Measurements from ENCODE around the gene C1orf174.

Gene C1orf174

DNA sequence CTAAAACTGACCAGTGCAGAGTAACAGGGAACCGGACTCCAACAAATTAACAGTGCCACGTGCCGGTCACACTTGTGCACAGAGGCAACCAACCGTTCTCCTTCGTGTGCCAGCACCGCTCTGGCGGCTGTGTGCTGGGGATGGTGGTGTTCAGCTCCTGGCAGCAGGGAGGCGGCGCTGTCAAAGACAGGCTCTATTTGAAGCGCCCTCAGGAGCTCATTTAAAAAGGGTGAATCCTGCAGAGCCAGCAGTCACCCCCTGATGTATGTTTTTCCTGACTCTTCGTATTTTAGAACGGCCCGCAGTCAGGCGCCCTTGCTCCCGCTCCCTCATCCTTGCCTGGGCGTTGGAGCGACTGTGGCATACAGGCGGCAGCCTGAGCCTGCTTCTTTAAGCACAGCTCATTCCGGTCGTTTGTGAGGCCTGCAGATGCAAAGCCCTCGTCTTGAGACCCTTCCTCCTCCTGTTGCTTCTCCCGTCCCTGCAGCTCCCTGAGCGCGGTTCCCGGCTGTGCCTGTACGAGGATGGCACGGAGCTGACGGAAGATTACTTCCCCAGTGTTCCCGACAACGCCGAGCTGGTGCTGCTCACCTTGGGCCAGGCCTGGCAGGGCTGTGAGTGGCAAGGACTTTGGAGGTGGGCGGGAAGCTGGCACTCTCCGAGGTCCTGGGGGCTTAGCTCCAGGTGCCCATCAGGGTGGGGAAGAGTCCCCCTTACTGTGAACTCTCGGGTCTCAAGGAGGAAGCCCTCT, 41.7 kb downstream of the C1orf174 start:
- Histone ChIP-seq H3K9ac (ENCODE audit: low read length) (peak overlapping the region; percentile 62), H3K4me2 (ENCODE audit: low read depth, low read length, poor library complexity, severe bottlenecking) (peak overlapping the region; percentile 73), H3K4me3 (ENCODE audit: insufficient read depth, low read length, poor library complexity, severe bottlenecking) (peak overlapping the region; percentile 58), H4K20me1 (ENCODE audit: low read depth, low read length) (no peaks in the 10 kb centered on the region), H3K27me3 (ENCODE audit: low read length) (no peaks in the 10 kb centered on the region), H3K9me2 (replicated peaks; ENCODE audit: insufficient read depth, low read length) (no peaks in the 10 kb centered on the region), H3K79me2 (ENCODE audit: insufficient read depth, low read length) (peaks cover 12% of the 10 kb centered on the region; the same call in 1 of the 2 replicates), H3K9me3 (ENCODE audit: insufficient read depth, low read length) (no peaks in the 10 kb centered on the region), H3F3A (ENCODE audit: insufficient read depth) (no peaks in the 10 kb centered on the region), H2AFZ (ENCODE audit: low read depth, low read length, severe bottlenecking) (no peak overlapping the region), H3K27ac (ENCODE audit: low read depth, low read length) (no peak overlapping the region), H3K36me3 (ENCODE audit: low read length) (no peaks in the 10 kb centered on the region)
- TF ChIP-seq EZH2phosphoT487 (conservative IDR thresholded peaks at IDR 0.05; ENCODE audit: low read length) (no peak), CTCF (IDR thresholded peaks at IDR 0.05; ENCODE audit: insufficient read depth, low read length, poor library complexity, severe bottlenecking) (no peak)

DNA sequence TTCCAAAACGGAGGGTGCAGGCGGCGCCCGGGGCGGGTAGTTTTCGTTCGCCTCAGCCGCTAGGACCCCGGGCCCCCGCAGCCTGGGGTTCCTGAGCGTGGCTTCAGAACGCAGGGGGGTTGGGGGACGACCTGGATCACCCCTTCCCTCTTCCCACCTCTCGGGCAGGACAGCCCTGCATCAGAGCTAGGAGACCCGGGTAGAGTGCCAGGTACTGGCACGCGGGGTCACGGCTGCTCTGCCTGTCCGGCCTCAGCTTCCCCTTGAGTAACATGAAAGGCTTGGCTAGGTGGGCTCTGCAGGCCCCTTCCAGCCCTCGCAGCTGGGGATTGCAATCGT, 42.3 kb downstream of the C1orf174 start:
- TF ChIP-seq CTCF (IDR thresholded peaks at IDR 0.05; ENCODE audit: insufficient read depth, low read length, poor library complexity, severe bottlenecking) (no peak), EZH2phosphoT487 (conservative IDR thresholded peaks at IDR 0.05; ENCODE audit: low read length) (no peak)
- H3K27me3 ChIP-seq (ENCODE audit: low read length) = no peaks in the 10 kb centered on the region
- no peaks in the 10 kb centered on the region for H3K36me3 ChIP-seq (ENCODE audit: low read length)
- H3K9ac ChIP-seq (ENCODE audit: low read length) = peak overlapping the region; percentile 62
- no peaks in the 10 kb centered on the region for H3K9me2 ChIP-seq (replicated peaks; ENCODE audit: insufficient read depth, low read length)
- peak overlapping the region; percentile 64 for H2AFZ ChIP-seq (ENCODE audit: low read depth, low read length, severe bottlenecking)
- H3K27ac ChIP-seq (ENCODE audit: low read depth, low read length) = peak overlapping the region; percentile 51
- peaks cover 12% of the 10 kb centered on the region; the same call in 1 of the 2 replicates for H3K79me2 ChIP-seq (ENCODE audit: insufficient read depth, low read length)
- peak overlapping the region; percentile 73 for H3K4me2 ChIP-seq (ENCODE audit: low read depth, low read length, poor library complexity, severe bottlenecking)
- H3K4me3 ChIP-seq (ENCODE audit: insufficient read depth, low read length, poor library complexity, severe bottlenecking) = peak overlapping the region; percentile 58
- no peaks in the 10 kb centered on the region for H4K20me1 ChIP-seq (ENCODE audit: low read depth, low read length)
- H3F3A ChIP-seq (ENCODE audit: insufficient read depth) = no peaks in the 10 kb centered on the region; the same call in 1 of the 2 replicates
- H3K9me3 ChIP-seq (ENCODE audit: insufficient read depth, low read length) = no peaks in the 10 kb centered on the region

DNA sequence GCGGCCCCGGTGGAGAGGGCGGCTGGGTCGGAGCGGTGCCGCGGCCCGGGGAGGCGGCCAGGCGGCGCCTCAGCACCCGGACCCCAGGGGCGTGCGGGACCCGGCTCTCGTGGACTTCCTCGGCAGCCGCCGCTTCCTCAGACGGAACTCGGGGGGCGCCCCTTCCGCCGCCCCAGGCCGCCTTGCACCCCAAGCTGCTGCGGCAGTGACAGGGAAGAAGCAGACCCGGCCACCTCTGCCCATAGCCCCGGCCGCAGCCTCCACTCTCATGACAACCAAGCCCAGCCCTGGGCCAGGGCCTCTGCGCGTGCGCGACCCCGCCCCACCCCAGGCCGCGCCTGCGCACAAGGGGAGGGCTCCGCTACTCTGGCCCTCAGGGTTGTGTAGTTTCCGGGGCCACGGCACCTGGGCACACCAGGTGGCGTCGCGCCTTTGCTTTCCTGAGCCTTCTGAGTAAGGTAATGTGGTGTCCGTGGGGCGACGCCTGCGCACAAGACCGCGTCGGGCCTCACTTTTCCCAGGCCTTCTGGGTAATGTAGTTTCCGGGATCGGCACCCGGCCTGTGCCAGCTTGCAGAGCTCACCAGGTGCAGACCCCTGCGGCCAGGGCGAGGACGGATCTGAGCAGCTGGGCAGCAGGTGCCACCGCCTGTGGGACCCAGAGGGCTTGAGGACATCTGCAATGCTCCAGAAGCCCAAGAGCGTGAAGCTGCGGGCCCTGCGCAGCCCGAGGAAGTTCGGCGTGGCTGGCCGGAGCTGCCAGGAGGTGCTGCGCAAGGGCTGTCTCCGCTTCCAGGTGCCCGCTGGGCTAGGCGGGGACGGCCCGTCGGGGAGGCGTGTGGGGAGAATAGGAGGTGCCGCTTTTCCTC, 42.9 kb downstream of the C1orf174 start, which contains the start of the genes CEP104 and DFFB:
TSS of gene CEP104 (minus strand) at position 289 of the 868 bp plus-strand sequence. CDS start 4,804 bp downstream, outside the sequence.
TSS of gene DFFB (plus strand) at position 554 of the 868 bp plus-strand sequence. CDS start at position 682, 128 bp downstream.
- Histone ChIP-seq H3K79me2 (ENCODE audit: insufficient read depth, low read length) (peaks cover 12% of the 10 kb centered on the region; the same call in 1 of the 2 replicates), H3K27ac (ENCODE audit: low read depth, low read length) (peak within 1 kb of the TSS; percentile 51), H4K20me1 (ENCODE audit: low read depth, low read length) (no peaks in the 10 kb centered on the region)

More for the DNA sequence above, 42.9 kb downstream of the C1orf174 start, which contains the start of the genes CEP104 and DFFB:
- TF ChIP-seq EZH2phosphoT487 (conservative IDR thresholded peaks at IDR 0.05; ENCODE audit: low read length) (no peak), CTCF (IDR thresholded peaks at IDR 0.05; ENCODE audit: insufficient read depth, low read length, poor library complexity, severe bottlenecking) (no peak)
- Histone ChIP-seq H2AFZ (ENCODE audit: low read depth, low read length, severe bottlenecking) (peak within 1 kb of the TSS; percentile 64), H3K9ac (ENCODE audit: low read length) (peak within 1 kb of the TSS; percentile 62), H3K4me2 (ENCODE audit: low read depth, low read length, poor library complexity, severe bottlenecking) (peak within 1 kb of the TSS; percentile 73), H3F3A (ENCODE audit: insufficient read depth) (no peaks in the 10 kb centered on the region; the same call in 1 of the 2 replicates), H3K9me3 (ENCODE audit: insufficient read depth, low read length) (no peaks in the 10 kb centered on the region), H3K36me3 (ENCODE audit: low read length) (no peaks in the 10 kb centered on the region), H3K4me3 (ENCODE audit: insufficient read depth, low read length, poor library complexity, severe bottlenecking) (peak within 1 kb of the TSS; percentile 59), H3K9me2 (replicated peaks; ENCODE audit: insufficient read depth, low read length) (no peaks in the 10 kb centered on the region), H3K27me3 (ENCODE audit: low read length) (no peaks in the 10 kb centered on the region)
